GM23248 (cell line): ENCODE data around the gene ZDHHC1.

Experiments
- EZH2 ChIP-seq: fragments of 200-600 bp; sonication (generic); IDR thresholded peaks from 2 replicates; pipeline ENCODE4 v1.6.1; 2018; ENCODE audit warnings: antibody characterized with exemption, mild to moderate bottlenecking; ENCODE audit not compliant: insufficient read depth, poor library complexity, severe bottlenecking
- EZH2phosphoT487 ChIP-seq: fragments of 200-600 bp; sonication (generic); IDR thresholded peaks from 2 replicates; pipeline ENCODE4 v1.6.1; 2018; ENCODE audit warnings: antibody characterized with exemption, moderate library complexity, mild to moderate bottlenecking, low read depth; ENCODE audit not compliant: insufficient read depth

GRCh38 chr16:67437513-67437912, 21.2 kb upstream of the ZDHHC1 start:
- no peak for TF ChIP-seq EZH2
- no peak for TF ChIP-seq EZH2phosphoT487
